Small intestine (tissue), 7 donors: ENCODE measurements around the gene NLRC5. TPM values are rescaled to one million over a fixed set of nuclear protein-coding genes. Genes with fewer than 3 reads are reported as not detected.

Experiments used
- DNase-seq, 2 donors: peaks; one replicate each; pipeline versions ENCODE4 v3.0.0 to v3.0.0-alpha.2; 2013
- FAIRE-seq: peaks from 2 replicates; lab custom pipeline; 2012; peaks lifted over from hg19 to GRCh38; lab: Jason Lieb, UNC
- H3K27ac ChIP-seq, 3 donors: one replicate each; pipeline ENCODE4 v1.5.1; 2013; ENCODE audit warnings: low read length in 2 of 3, mild to moderate bottlenecking in 2 of 3, control low read depth in 1 of 3, inconsistent platforms in 1 of 3, low read depth in 1 of 3, moderate library complexity in 1 of 3
- H3K27me3 ChIP-seq, 3 donors: one replicate each; pipeline ENCODE4 v1.6.1; 2013; ENCODE audit warnings: low read length in 3 of 3, inconsistent platforms in 1 of 3; ENCODE audit not compliant: control insufficient read depth in 3 of 3, insufficient read depth in 3 of 3
- H3K36me3 ChIP-seq, 3 donors: one replicate each; pipeline ENCODE4 v1.6.1; 2013; ENCODE audit warnings: low read length in 3 of 3, inconsistent platforms in 1 of 3, low read depth in 1 of 3, mild to moderate bottlenecking in 1 of 3, moderate library complexity in 1 of 3; ENCODE audit not compliant: control insufficient read depth in 3 of 3, insufficient read depth in 2 of 3
- H3K4me1 ChIP-seq, 3 donors: one replicate each; pipeline ENCODE4 v1.6.1; 2013; ENCODE audit warnings: low read length in 2 of 3, inconsistent platforms in 1 of 3, low read depth in 1 of 3, mild to moderate bottlenecking in 1 of 3, moderate library complexity in 1 of 3; ENCODE audit not compliant: control insufficient read depth in 3 of 3, insufficient read depth in 2 of 3
- H3K4me3 ChIP-seq, 3 donors: one replicate each; pipeline ENCODE4 v1.5.1; 2013; ENCODE audit warnings: low read length in 3 of 3, control low read depth in 1 of 3, inconsistent platforms in 1 of 3, low read depth in 1 of 3, mild to moderate bottlenecking in 1 of 3, moderate library complexity in 1 of 3
- H3K9me3 ChIP-seq, 2 donors: one replicate each; pipeline ENCODE4 v1.6.1; 2013; ENCODE audit warnings: low read depth in 1 of 2, low read length in 1 of 2; ENCODE audit not compliant: control insufficient read depth in 2 of 2, insufficient read depth in 1 of 2
- WGBS, 3 donors: extraction: QIAGEN DNeasy Blood & Tissue Kit; methylation state at CpG; one replicate each; pipeline ENCODE4 v1.1.7; 2013; 5-methylcytosine and 5-hydroxymethylcytosine counted together
- polyA plus RNA-seq, 4 donors: library from polyadenylated mRNA; stranded (reverse) in 3 of 4; unstranded in 1 of 4; fragments of 200-250 nt in 3 of 4; fragments of 120-200 nt in 1 of 4; gene quantifications; one replicate each; pipeline versions ENCODE4 v1.2.1 to v1.2.3, GENCODE V29; 2013
- donor health status: healthy with polysubstance abuse.
- donor health status: control.
- donor health status: control.
- donor health status: Bipolar disorder and iron deficiency.
- donor health status: healthy.

NLRC5 gene
- polyA plus RNA-seq, 4 donors = 6.3 to 29.2 (median 16.7) TPM

- DNase-seq (no peak), FAIRE-seq (no peak)
- Histone ChIP-seq H3K36me3 (peaks cover 0 to 4% (median 0%) of the 10 kb centered on the region in 3 donors), H3K4me1 (no peaks in the 10 kb centered on the region), H3K4me3 (no peak overlapping the region), H3K27me3 (no peaks in the 10 kb centered on the region), H3K27ac (no peak overlapping the region), H3K9me3 (no peaks in the 10 kb centered on the region)
- WGBS, 3 donors = 79 to 84% (median 84%) methylated on average over 3 of the region's 3 CpGs
Measured at GRCh38 chr16:57007530-57007929, 18.2 kb downstream of the NLRC5 start.

DNA sequence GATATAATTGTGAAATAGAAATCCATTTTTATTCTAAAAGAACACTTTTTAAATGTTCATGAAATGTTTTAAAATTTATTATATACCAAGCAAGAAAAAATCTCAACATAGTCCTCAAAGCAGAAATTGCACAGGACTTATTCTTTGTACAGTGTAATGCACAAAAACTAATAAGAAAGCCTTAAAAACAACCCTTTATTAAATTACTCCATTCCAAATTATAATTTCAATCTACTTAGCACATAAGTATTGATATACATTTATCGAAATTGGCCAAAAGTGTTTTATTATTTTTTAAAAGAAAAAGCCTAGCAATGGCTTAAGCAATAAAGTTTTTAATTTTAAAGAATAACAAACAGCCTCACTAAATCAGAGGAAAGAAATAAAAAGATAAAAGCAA, 19.1 kb downstream of the NLRC5 start:
- no peak overlapping the region for H3K27ac ChIP-seq
- H3K27me3 ChIP-seq = no peaks in the 10 kb centered on the region
- DNase-seq = no peak
- peaks cover 0 to 4% (median 0%) of the 10 kb centered on the region in 3 donors for H3K36me3 ChIP-seq
- no peak overlapping the region for H3K4me3 ChIP-seq
- no peaks in the 10 kb centered on the region for H3K9me3 ChIP-seq
- no peak for FAIRE-seq
- 90 to 98% (median 91%) methylated on average over 1 of the region's 1 CpG for WGBS, 3 donors
- H3K4me1 ChIP-seq = no peaks in the 10 kb centered on the region

DNA sequence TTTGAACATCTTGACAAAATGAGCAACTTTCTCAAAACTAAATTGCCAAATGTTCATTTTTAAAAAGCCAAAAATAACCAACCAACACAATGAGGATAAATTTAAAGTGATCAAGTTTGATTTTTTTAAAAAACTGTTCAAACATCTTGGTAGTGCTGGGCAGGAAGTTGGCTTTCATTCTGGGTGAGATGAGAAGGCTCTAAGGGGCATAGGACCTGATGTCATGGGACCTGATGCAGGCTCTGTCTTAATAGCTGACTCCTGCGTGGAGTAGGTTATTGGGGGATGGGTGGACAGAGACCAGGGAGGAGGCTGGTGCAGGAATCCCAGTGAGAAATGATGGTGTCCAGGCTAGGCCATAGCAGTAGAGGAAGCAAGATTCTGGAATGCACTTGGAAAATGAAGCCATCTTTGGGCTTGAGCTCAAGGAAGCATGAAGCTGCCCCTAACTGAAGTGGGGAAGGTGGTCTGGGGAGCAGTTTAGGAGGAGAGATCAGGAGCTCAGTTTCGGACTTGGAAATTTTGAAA, 20.4 kb downstream of the NLRC5 start:
- 88 to 95% (median 89%) methylated on average over 2 of the region's 2 CpGs for WGBS, 3 donors
- no peak for DNase-seq
- H3K27ac ChIP-seq = peak overlapping the region in 1 of 3 donors; percentile 38
- H3K4me1 ChIP-seq = no peaks in the 10 kb centered on the region
- peaks cover 0 to 1% (median 0%) of the 10 kb centered on the region in 3 donors for H3K36me3 ChIP-seq
- no peaks in the 10 kb centered on the region for H3K27me3 ChIP-seq
- no peaks in the 10 kb centered on the region for H3K9me3 ChIP-seq
- FAIRE-seq = no peak
- H3K4me3 ChIP-seq = no peak overlapping the region

DNA sequence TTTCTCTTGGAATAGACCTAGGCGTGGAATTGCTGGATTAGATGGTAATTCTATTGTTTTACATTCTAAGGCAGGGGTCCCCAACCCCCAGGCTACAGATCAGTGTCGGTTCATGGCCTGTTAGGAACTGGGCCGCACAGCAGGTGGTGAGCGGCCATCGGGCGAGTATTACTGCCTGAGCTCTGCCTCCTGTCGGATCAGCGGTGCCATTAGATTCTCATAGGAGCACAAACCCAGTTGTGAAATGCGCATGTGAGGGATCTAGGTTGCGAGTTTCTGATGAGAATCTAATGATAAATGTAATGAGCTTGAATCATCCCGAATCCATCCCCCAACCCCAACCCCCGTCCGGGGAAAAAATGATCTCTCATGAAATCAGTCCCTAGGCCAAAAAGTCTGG, 23.0 kb downstream of the NLRC5 start:
- no peaks in the 10 kb centered on the region for H3K4me1 ChIP-seq
- H3K9me3 ChIP-seq = no peaks in the 10 kb centered on the region
- H3K4me3 ChIP-seq = no peak overlapping the region
- H3K27ac ChIP-seq = no peak overlapping the region
- FAIRE-seq (no peak), DNase-seq (no peak)
- WGBS, 3 donors = 94 to 98% (median 95%) methylated on average over 13 of the region's 13 CpGs
- H3K27me3 ChIP-seq = no peaks in the 10 kb centered on the region
- H3K36me3 ChIP-seq = peaks cover 0 to 3% (median 0%) of the 10 kb centered on the region in 3 donors

DNA sequence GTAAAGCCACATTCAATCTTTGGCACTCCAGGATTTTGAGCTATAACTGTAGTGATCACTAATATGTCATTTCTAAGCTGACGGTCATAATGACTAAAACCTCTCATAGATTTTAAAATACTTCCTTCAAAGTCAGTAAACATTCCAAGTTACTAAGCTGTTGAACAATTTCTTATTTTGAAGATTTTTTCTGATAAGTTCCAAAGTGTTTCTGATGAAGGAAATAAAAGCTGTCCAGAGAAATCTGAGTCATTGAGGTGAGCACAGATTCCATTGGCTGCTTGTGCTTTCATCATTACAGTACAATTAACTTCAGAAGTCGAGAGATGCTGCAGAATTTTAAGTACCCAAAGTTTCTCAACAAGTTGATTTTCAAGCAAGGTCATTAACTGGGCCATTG, 23.9 kb downstream of the NLRC5 start:
- no peaks in the 10 kb centered on the region for H3K4me1 ChIP-seq
- FAIRE-seq (no peak), DNase-seq (no peak)
- H3K36me3 ChIP-seq = peaks cover 0 to 7% (median 2%) of the 10 kb centered on the region in 3 donors
- no peaks in the 10 kb centered on the region for H3K27me3 ChIP-seq
- 77 to 88% (median 78%) methylated on average over 2 of the region's 2 CpGs for WGBS, 3 donors
- no peak overlapping the region for H3K4me3 ChIP-seq
- H3K9me3 ChIP-seq = no peaks in the 10 kb centered on the region
- peak overlapping the region in 1 of 3 donors; percentile 34 for H3K27ac ChIP-seq

GRCh38 chr16:57013902-57014301, 24.5 kb downstream of the NLRC5 start:
- DNase-seq (no peak), FAIRE-seq (no peak)
- Histone ChIP-seq H3K27me3 (no peaks in the 10 kb centered on the region), H3K4me1 (no peaks in the 10 kb centered on the region), H3K4me3 (no peak overlapping the region), H3K9me3 (no peaks in the 10 kb centered on the region), H3K27ac (peak overlapping the region in 2 of 3 donors; percentile 43 to 55), H3K36me3 (peaks cover 0 to 7% (median 3%) of the 10 kb centered on the region in 3 donors)
- 68 to 90% (median 86%) methylated on average over 2 of the region's 2 CpGs for WGBS, 3 donors

DNA sequence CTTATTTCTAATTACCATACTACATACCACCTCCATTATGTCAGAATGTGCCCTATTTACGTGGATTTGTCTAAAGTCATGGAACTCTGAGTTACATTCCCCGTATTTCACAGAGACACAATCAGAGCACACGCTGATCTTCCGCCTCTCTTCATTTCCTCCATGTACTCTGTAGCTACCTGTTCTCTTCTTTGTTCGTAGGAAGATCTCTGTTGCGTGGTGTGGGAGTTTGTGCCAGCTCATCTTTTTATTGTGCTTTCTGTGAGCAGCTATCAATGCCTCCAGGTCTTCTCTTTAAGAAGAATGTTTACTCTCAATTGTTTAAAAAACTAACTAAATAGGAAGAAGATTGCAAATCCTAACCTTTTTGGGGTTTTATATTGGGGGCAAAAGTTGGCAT, 26.9 kb downstream of the NLRC5 start:
- WGBS, 3 donors = 91 to 97% (median 94%) methylated on average over 6 of the region's 6 CpGs
- Histone ChIP-seq H3K9me3 (no peaks in the 10 kb centered on the region), H3K27me3 (no peaks in the 10 kb centered on the region), H3K27ac (no peak overlapping the region), H3K36me3 (peaks cover 8 to 14% (median 9%) of the 10 kb centered on the region in 3 donors), H3K4me3 (no peak overlapping the region), H3K4me1 (no peaks in the 10 kb centered on the region)
- DNase-seq (no peak), FAIRE-seq (no peak)

DNA sequence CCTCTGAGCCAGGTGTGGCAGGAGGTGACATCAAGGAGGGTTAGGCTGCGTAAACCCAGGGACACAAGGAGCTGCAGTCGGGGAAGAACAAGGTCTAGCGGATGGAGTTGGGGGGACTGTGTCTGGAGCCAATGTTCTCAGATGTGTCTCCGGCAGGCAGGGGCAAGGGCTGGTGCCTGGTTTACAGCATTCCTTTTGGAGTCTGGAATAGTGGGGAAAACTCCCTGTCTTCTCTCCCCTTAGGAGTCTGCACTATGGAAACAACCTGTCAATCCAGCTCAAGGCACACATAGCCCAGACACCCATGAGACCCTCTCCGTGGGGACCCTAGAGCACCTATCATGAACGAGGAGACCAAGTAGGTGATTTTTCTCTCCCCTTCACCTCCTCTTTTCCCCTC, 27.5 kb downstream of the NLRC5 start:
- Histone ChIP-seq H3K4me1 (no peaks in the 10 kb centered on the region), H3K27ac (no peak overlapping the region), H3K36me3 (peaks cover 8 to 19% (median 14%) of the 10 kb centered on the region in 3 donors), H3K4me3 (no peak overlapping the region), H3K9me3 (no peaks in the 10 kb centered on the region), H3K27me3 (no peaks in the 10 kb centered on the region)
- no peak for DNase-seq
- WGBS, 3 donors = 89 to 97% (median 96%) methylated on average over 6 of the region's 6 CpGs
- no peak for FAIRE-seq

- H3K4me1 ChIP-seq = no peaks in the 10 kb centered on the region
- 39 to 54% (median 53%) methylated on average over 1 of the region's 1 CpG for WGBS, 3 donors
- DNase-seq = no peak
- FAIRE-seq = no peak
- no peaks in the 10 kb centered on the region for H3K9me3 ChIP-seq
- H3K4me3 ChIP-seq = no peak overlapping the region
- no peaks in the 10 kb centered on the region for H3K27me3 ChIP-seq
- no peak overlapping the region for H3K27ac ChIP-seq
- peaks cover 11 to 22% (median 18%) of the 10 kb centered on the region in 3 donors for H3K36me3 ChIP-seq
Measured at GRCh38 chr16:57017251-57017650, 27.9 kb downstream of the NLRC5 start.
